ENCODE data around the gene DYNC2H1. TPM values are rescaled to one million over a fixed set of nuclear protein-coding genes. Genes with fewer than 3 reads are reported as not detected.

DYNC2H1 gene
- polyA plus RNA-seq, 1 donor (not counting 4 experiments of a cell fraction or from before 2014, with no cell fraction given) = 18.5 TPM

DNA sequence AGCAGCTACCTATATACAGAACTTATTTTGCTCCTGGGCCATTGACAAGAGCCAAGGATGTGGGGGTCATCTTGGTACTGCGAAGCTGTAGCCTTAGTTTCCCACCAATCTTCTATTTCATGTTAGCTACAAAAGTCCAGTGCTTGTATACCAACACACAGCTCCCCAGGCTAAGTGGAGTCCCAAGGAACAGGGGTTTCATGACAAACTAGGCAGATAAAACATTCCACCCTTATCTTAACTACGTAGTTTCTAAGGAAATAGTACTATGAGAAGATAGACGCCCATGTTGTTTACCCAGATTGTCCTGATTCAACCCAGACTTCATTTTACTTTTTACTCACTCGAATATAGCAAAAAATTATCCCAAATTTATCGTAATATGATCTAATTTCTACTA, 218.5 kb downstream of the DYNC2H1 start:
- no peak overlapping the region for H3K4me2 ChIP-seq (ENCODE audit: control insufficient read depth, extremely low read depth, insufficient read depth, low read depth, low read length)
- DNase-seq (ENCODE audit: low read depth, low spot score) (no peak), FAIRE-seq (no peak)
- H3K27me3 ChIP-seq (ENCODE audit: control insufficient read depth, extremely low read depth, insufficient read depth, low read length) = no peaks in the 10 kb centered on the region
- H4K20me1 ChIP-seq (ENCODE audit: control insufficient read depth, extremely low read depth, insufficient read depth, low read length) = no peaks in the 10 kb centered on the region
- no peak overlapping the region for H3K27ac ChIP-seq (ENCODE audit: control insufficient read depth, insufficient read depth, low read length)
- H3K9me3 ChIP-seq (ENCODE audit: control insufficient read depth, low read depth, low read length) = no peaks in the 10 kb centered on the region
- no peak for TF ChIP-seq EZH2 (IDR thresholded peaks at IDR 0.05; ENCODE audit: low read length)
- TF ChIP-seq, protein P1, sequence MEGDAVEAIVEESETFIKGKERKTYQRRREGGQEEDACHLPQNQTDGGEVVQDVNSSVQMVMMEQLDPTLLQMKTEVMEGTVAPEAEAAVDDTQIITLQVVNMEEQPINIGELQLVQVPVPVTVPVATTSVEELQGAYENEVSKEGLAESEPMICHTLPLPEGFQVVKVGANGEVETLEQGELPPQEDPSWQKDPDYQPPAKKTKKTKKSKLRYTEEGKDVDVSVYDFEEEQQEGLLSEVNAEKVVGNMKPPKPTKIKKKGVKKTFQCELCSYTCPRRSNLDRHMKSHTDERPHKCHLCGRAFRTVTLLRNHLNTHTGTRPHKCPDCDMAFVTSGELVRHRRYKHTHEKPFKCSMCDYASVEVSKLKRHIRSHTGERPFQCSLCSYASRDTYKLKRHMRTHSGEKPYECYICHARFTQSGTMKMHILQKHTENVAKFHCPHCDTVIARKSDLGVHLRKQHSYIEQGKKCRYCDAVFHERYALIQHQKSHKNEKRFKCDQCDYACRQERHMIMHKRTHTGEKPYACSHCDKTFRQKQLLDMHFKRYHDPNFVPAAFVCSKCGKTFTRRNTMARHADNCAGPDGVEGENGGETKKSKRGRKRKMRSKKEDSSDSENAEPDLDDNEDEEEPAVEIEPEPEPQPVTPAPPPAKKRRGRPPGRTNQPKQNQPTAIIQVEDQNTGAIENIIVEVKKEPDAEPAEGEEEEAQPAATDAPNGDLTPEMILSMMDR (optimal IDR thresholded peaks at IDR 0.05 in 1 of 3, IDR thresholded peaks at IDR 0.05 in 1 of 3, conservative IDR thresholded peaks at IDR 0.05 in 1 of 3; ENCODE audit: extremely low read depth in 1 of 3, insufficient read depth in 2 of 3, low read length in 3 of 3) = no peak
- dilution Hi-C loops (cut with MboI; ENCODE audit: extremely low pct_ligation_motif_present, low sequenced_read_pairs) = no loop called here
- H3K4me3 ChIP-seq (ENCODE audit: control insufficient read depth in 2 of 3, extremely low read depth in 1 of 3, insufficient read depth in 2 of 3, low read depth in 1 of 3, low read length in 3 of 3) = no peak overlapping the region
- no peak overlapping the region for H2AFZ ChIP-seq (ENCODE audit: control insufficient read depth, low read length)
- no peaks in the 10 kb centered on the region for H3K9me1 ChIP-seq (ENCODE audit: control insufficient read depth, extremely low read depth, insufficient read depth, low read length)
- H3K79me2 ChIP-seq (ENCODE audit: control insufficient read depth, insufficient read depth, low read length) = no peaks in the 10 kb centered on the region
- H3K9ac ChIP-seq (ENCODE audit: control insufficient read depth, extremely low read depth, insufficient read depth, low read length) = no peak overlapping the region
- peaks cover 3 to 6% of the 10 kb centered on the region in 2 experiments for H3K36me3 ChIP-seq (ENCODE audit: control insufficient read depth in 2 of 2, extremely low read depth in 1 of 2, insufficient read depth in 2 of 2, low read length in 2 of 2)
- H3K4me1 ChIP-seq (ENCODE audit: control insufficient read depth, extremely low read depth, insufficient read depth, low read length) = no peaks in the 10 kb centered on the region

GRCh38 chr11:103332409-103332808, 223.2 kb downstream of the DYNC2H1 start:
- Histone ChIP-seq H4K20me1 (ENCODE audit: control insufficient read depth, extremely low read depth, insufficient read depth, low read length) (no peaks in the 10 kb centered on the region), H3K4me1 (ENCODE audit: control insufficient read depth, extremely low read depth, insufficient read depth, low read length) (no peaks in the 10 kb centered on the region), H3K4me3 (ENCODE audit: control insufficient read depth in 2 of 3, extremely low read depth in 1 of 3, insufficient read depth in 2 of 3, low read depth in 1 of 3, low read length in 3 of 3) (no peak overlapping the region), H3K4me2 (ENCODE audit: control insufficient read depth, extremely low read depth, insufficient read depth, low read depth, low read length) (no peak overlapping the region), H2AFZ (ENCODE audit: control insufficient read depth, low read length) (no peak overlapping the region), H3K79me2 (ENCODE audit: control insufficient read depth, insufficient read depth, low read length) (no peaks in the 10 kb centered on the region), H3K27me3 (ENCODE audit: control insufficient read depth, extremely low read depth, insufficient read depth, low read length) (no peaks in the 10 kb centered on the region), H3K9ac (ENCODE audit: control insufficient read depth, extremely low read depth, insufficient read depth, low read length) (no peak overlapping the region), H3K36me3 (ENCODE audit: control insufficient read depth in 2 of 2, extremely low read depth in 1 of 2, insufficient read depth in 2 of 2, low read length in 2 of 2) (no peaks in the 10 kb centered on the region), H3K9me1 (ENCODE audit: control insufficient read depth, extremely low read depth, insufficient read depth, low read length) (no peaks in the 10 kb centered on the region), H3K9me3 (ENCODE audit: control insufficient read depth, low read depth, low read length) (no peaks in the 10 kb centered on the region), H3K27ac (ENCODE audit: control insufficient read depth, insufficient read depth, low read length) (no peak overlapping the region)
- dilution Hi-C loops (cut with MboI; ENCODE audit: extremely low pct_ligation_motif_present, low sequenced_read_pairs) = no loop called here
- FAIRE-seq (no peak), DNase-seq (ENCODE audit: low read depth, low spot score) (no peak)
- TF ChIP-seq EZH2 (IDR thresholded peaks at IDR 0.05; ENCODE audit: low read length) = no peak
- TF ChIP-seq, protein P1 (optimal IDR thresholded peaks at IDR 0.05 in 1 of 3, IDR thresholded peaks at IDR 0.05 in 1 of 3, conservative IDR thresholded peaks at IDR 0.05 in 1 of 3; ENCODE audit: extremely low read depth in 1 of 3, insufficient read depth in 2 of 3, low read length in 3 of 3) = no peak
